Stomach (tissue), 9 donors: ENCODE measurements around the gene CEACAM7. TPM values are rescaled to one million over a fixed set of nuclear protein-coding genes. Genes with fewer than 3 reads are reported as not detected.
A peak's percentile ranks its signal among the peaks of the same experiment; 100 is the strongest.
"Not testable (repeated sequence)": the region's sequence is repeated elsewhere in the genome, so short reads cannot be mapped to it uniquely, and the experiment has no call there.

Source experiments
- DNase-seq, 2 donors: peaks; one replicate each; pipeline versions ENCODE4 v3.0.0 to v3.0.0-alpha.2; 2013 to 2019
- H3K27ac ChIP-seq, 5 donors: fragments of 200-600 bp in 4 of 5; sonication (generic) in 4 of 5; one replicate each; pipeline ENCODE4 v1.5.1; 2013 to 2019; ENCODE audit warnings: mild to moderate bottlenecking in 1 of 5, moderate library complexity in 1 of 5
- H3K27me3 ChIP-seq, 3 donors: fragments of 200-600 bp; sonication (generic); one replicate each; pipeline ENCODE4 v1.5.1; 2017 to 2019; ENCODE audit warnings: mixed run types in 1 of 3
- H3K36me3 ChIP-seq, 4 donors: fragments of 200-600 bp; sonication (generic); 1 replicate in 3 of 4; 2 replicates in 1 of 4; pipeline ENCODE4 v1.5.1; 2016 to 2019
- H3K4me1 ChIP-seq, 4 donors: fragments of 200-600 bp; sonication (generic); one replicate each; pipeline ENCODE4 v1.5.1; 2016 to 2019
- H3K4me3 ChIP-seq, 4 donors: fragments of 200-600 bp; sonication (generic) in 3 of 4; one replicate each; pipeline ENCODE4 v1.5.1; 2016 to 2019; ENCODE audit warnings: mild to moderate bottlenecking in 1 of 4
- H3K9me3 ChIP-seq, 4 donors: fragments of 200-600 bp; sonication (generic); one replicate each; pipeline ENCODE4 v1.5.1; 2016 to 2019
- CTCF ChIP-seq, 7 experiments: fragments of 450-650 bp in 4 of 7; fragments of 200-600 bp in 3 of 7; sonication (generic) in 3 of 7; IDR thresholded peaks; one replicate each; pipeline ENCODE4 v1.5.1; 2016 to 2019; ENCODE audit warnings: antibody characterized with exemption in 7 of 7, control low read depth in 2 of 7, mild to moderate bottlenecking in 1 of 7
- EP300 ChIP-seq: sonication (generic); formaldehyde crosslinking; IDR thresholded peaks from one replicate; pipeline ENCODE4 v1.6.1; 2017; ENCODE audit warnings: antibody characterized with exemption
- POLR2A ChIP-seq, 4 donors: fragments of 450-650 bp; IDR thresholded peaks; one replicate each; pipeline ENCODE4 v1.6.1; 2016; ENCODE audit warnings: antibody characterized with exemption in 4 of 4, control low read depth in 2 of 4, mild to moderate bottlenecking in 1 of 4, moderate library complexity in 1 of 4
- POLR2AphosphoS5 ChIP-seq, 3 donors: sonication (generic); formaldehyde crosslinking; IDR thresholded peaks; one replicate each; pipeline ENCODE4 v1.6.1; 2016; ENCODE audit warnings: antibody characterized with exemption in 3 of 3
- WGBS, 5 donors: extraction: QIAGEN DNeasy Blood & Tissue Kit in 3 of 5; methylation state at CpG; one replicate each; pipeline versions ENCODE4 v1.1.5 to v1.1.7; 2013 to 2018; 5-methylcytosine and 5-hydroxymethylcytosine counted together
- intact Hi-C: fragments of 100-400 bp; cut with DNase I; formaldehyde crosslinking; loops from one replicate; pipeline ENCODE4 v1.15.1; 2023; ENCODE audit warnings: low total_unique reads
- polyA plus RNA-seq, 3 donors: library from polyadenylated mRNA; stranded (reverse); fragments of 200-250 nt; gene quantifications; one replicate each; pipeline ENCODE4 v1.2.3, GENCODE V29; 2013
- total RNA-seq, 5 donors: library from RNA; depleted of rRNA; stranded (reverse); fragments of >200 nt; gene quantifications; one replicate each; pipeline versions ENCODE4 v1.1.0 to v1.2.3, GENCODE V29; 2014 to 2016
- donor health status: healthy with polysubstance abuse.
- donor health status: Bipolar disorder and iron deficiency.
- donor health status: healthy.

The CEACAM7 gene
- total and polyA plus RNA-seq, 8 donors, result 1.3 to 6.2 TPM; not detected in 6

GRCh38 chr19:41657157-41657556 lies 30.9 kb downstream of the CEACAM7 start:
- DNase-seq, result peak in 1 of 2 donors; percentile 13
- Histone ChIP-seq H3K36me3 (no peaks in the 10 kb centered on the region), H3K9me3 (no peaks in the 10 kb centered on the region), H3K27me3 (peaks cover 0 to 24% (median 4%) of the 10 kb centered on the region in 3 donors), H3K4me3 (no peak overlapping the region), H3K27ac (no peak overlapping the region), H3K4me1 (peaks cover 0 to 8% (median 6%) of the 10 kb centered on the region in 4 donors)
- 7 to 45% (median 27%) methylated on average over 2 of the region's 2 CpGs for WGBS, 5 donors
- TF ChIP-seq CTCF (IDR thresholded peaks at IDR 0.05) (no peak), POLR2A (IDR thresholded peaks at IDR 0.05) (no peak), POLR2AphosphoS5 (IDR thresholded peaks at IDR 0.05) (no peak), EP300 (no peak)
- intact Hi-C loops, result no loop called here

- H3K27me3 ChIP-seq, result peaks cover 0 to 26% (median 4%) of the 10 kb centered on the region in 3 donors
- H3K4me3 ChIP-seq, H3K9me3 ChIP-seq, intact Hi-C loops, H3K36me3 ChIP-seq, H3K27ac ChIP-seq, DNase-seq, H3K4me1 ChIP-seq: not testable (repeated sequence)
- 47 to 72% (median 57%) methylated on average over 2 of the region's 2 CpGs; no CpG with 5 or more reads in 1 of the 5 donors for WGBS, 5 donors
Observed at GRCh38 chr19:41656756-41657155, 31.3 kb downstream of the CEACAM7 start.

- no peak overlapping the region for H3K4me3 ChIP-seq
- H3K27me3 ChIP-seq, result peaks cover 0 to 19% (median under 1%) of the 10 kb centered on the region in 3 donors
- WGBS, 5 donors, result 60 to 74% (median 71%) methylated on average over 5 of the region's 5 CpGs
- H3K9me3 ChIP-seq, result no peaks in the 10 kb centered on the region
- TF ChIP-seq EP300, result no peak
- TF ChIP-seq CTCF (IDR thresholded peaks at IDR 0.05), result no peak
- TF ChIP-seq POLR2AphosphoS5 (IDR thresholded peaks at IDR 0.05), result no peak
- TF ChIP-seq POLR2A (IDR thresholded peaks at IDR 0.05), result no peak
- H3K27ac ChIP-seq, result no peak overlapping the region
- DNase-seq, result no peak
- H3K36me3 ChIP-seq, result no peaks in the 10 kb centered on the region
- intact Hi-C loops, result no loop called here
- H3K4me1 ChIP-seq, result peaks cover 5 to 12% (median 8%) of the 10 kb centered on the region in 4 donors
Observed at GRCh38 chr19:41652250-41652649, 35.8 kb downstream of the CEACAM7 start.

GRCh38 chr19:41649827-41650226 lies 38.2 kb downstream of the CEACAM7 start:
- DNase-seq, result peak in 1 of 2 donors; percentile 68
- peaks cover 0 to 11% (median 0%) of the 10 kb centered on the region in 3 donors for H3K27me3 ChIP-seq
- H3K4me1 ChIP-seq, result peaks cover 4 to 8% (median 6%) of the 10 kb centered on the region in 4 donors
- no peaks in the 10 kb centered on the region for H3K9me3 ChIP-seq
- no peak overlapping the region for H3K4me3 ChIP-seq
- no peaks in the 10 kb centered on the region for H3K36me3 ChIP-seq
- WGBS, 5 donors, result 42 to 47% (median 45%) methylated on average over 3 of the region's 3 CpGs
- intact Hi-C loops, result no loop called here
- no peak for TF ChIP-seq POLR2AphosphoS5 (IDR thresholded peaks at IDR 0.05)
- TF ChIP-seq CTCF (IDR thresholded peaks at IDR 0.05), result no peak
- TF ChIP-seq EP300, result no peak
- TF ChIP-seq POLR2A (IDR thresholded peaks at IDR 0.05), result no peak
- peak overlapping the region in 2 of 5 donors; percentile 1 to 43 for H3K27ac ChIP-seq

GRCh38 chr19:41646589-41647204 lies 41.4 kb downstream of the CEACAM7 start:
- no peak for TF ChIP-seq EP300
- TF ChIP-seq CTCF (IDR thresholded peaks at IDR 0.05), result peak in 1 of 7 experiments; percentile 22
- 36 to 61% (median 43%) methylated on average over 14 of the region's 14 CpGs for WGBS, 5 donors
- no peaks in the 10 kb centered on the region for H3K9me3 ChIP-seq
- H3K27me3 ChIP-seq, result no peaks in the 10 kb centered on the region
- peaks cover 0 to 8% (median 6%) of the 10 kb centered on the region in 4 donors for H3K4me1 ChIP-seq
- no peak overlapping the region for H3K27ac ChIP-seq
- DNase-seq, result no peak
- H3K36me3 ChIP-seq, result no peaks in the 10 kb centered on the region
- H3K4me3 ChIP-seq, result no peak overlapping the region
- intact Hi-C loops, result no loop called here
